Measurements from ENCODE around the gene TOLLIP. TPM values are rescaled to one million over a fixed set of nuclear protein-coding genes. Genes with fewer than 3 reads are reported as not detected.

The TOLLIP gene
- total RNA-seq, 1 donor from 2014 or later, result 71.1 TPM

DNA sequence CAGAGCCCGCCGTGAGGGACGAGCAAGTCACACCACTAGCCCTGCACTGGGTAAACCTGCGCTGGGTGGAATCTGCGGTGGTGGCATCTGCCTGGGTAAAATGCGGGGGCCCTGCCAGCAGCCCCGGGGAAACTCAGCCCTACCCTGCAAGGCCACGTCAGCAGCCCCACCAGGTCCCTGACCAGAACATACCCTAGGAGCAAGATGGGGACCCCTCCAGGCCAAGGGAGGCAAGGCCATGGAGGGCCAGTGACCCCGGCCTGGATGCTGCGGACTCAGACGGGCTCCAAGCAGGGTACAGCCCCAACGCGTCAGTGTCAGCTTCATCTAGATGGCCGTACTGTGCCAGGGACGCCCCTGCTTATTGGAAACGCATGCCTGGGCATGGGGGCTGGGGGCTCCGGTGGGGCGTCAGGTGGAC lies 26.3 kb downstream of the TOLLIP start:
- DNase-seq, result no peak
- no peak for ATAC-seq

DNA sequence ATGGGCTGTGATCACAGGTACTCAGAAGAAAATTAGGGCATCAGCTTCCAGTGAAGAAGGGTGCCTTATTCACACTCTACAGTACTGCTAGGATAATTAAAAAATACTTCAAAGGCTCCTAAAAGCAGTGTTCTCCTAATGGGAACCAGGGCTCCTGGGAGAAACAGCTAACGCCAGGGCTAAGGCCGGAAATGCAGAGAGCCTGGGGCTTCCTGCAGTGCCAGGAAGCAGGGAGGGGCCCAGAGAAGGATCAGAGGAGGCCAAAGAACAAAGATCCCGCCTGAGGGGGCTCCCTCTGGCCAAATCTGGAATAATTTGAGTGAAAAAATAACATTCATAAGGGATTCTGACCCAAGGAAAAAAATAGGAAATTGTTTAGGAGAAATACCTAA lies 27.5 kb downstream of the TOLLIP start:
- Histone ChIP-seq H3K4me1 (peaks cover 8% of the 10 kb centered on the region), H3K27ac (peak overlapping the region; percentile 30), H3K9me3 (no peaks in the 10 kb centered on the region), H3K4me3 (no peak overlapping the region), H3K36me3 (peaks cover 79% of the 10 kb centered on the region), H3K27me3 (no peaks in the 10 kb centered on the region)
- DNase-seq, result no peak
- intact Hi-C loops (cut with DNase I), result no loop called here
- ATAC-seq, result no peak
- TF ChIP-seq, protein P1, sequence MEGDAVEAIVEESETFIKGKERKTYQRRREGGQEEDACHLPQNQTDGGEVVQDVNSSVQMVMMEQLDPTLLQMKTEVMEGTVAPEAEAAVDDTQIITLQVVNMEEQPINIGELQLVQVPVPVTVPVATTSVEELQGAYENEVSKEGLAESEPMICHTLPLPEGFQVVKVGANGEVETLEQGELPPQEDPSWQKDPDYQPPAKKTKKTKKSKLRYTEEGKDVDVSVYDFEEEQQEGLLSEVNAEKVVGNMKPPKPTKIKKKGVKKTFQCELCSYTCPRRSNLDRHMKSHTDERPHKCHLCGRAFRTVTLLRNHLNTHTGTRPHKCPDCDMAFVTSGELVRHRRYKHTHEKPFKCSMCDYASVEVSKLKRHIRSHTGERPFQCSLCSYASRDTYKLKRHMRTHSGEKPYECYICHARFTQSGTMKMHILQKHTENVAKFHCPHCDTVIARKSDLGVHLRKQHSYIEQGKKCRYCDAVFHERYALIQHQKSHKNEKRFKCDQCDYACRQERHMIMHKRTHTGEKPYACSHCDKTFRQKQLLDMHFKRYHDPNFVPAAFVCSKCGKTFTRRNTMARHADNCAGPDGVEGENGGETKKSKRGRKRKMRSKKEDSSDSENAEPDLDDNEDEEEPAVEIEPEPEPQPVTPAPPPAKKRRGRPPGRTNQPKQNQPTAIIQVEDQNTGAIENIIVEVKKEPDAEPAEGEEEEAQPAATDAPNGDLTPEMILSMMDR (IDR thresholded peaks at IDR 0.05), result no peak

More for the DNA sequence above, 26.3 kb downstream of the TOLLIP start:
- Histone ChIP-seq H3K36me3 (peaks cover 80% of the 10 kb centered on the region), H3K27me3 (no peaks in the 10 kb centered on the region), H3K4me3 (no peak overlapping the region), H3K4me1 (peaks cover 8% of the 10 kb centered on the region), H3K27ac (no peak overlapping the region), H3K9me3 (no peaks in the 10 kb centered on the region)
- intact Hi-C loops (cut with DNase I), result no loop called here
- TF ChIP-seq, protein P1 (IDR thresholded peaks at IDR 0.05), result no peak

GRCh38 chr11:1281326-1281973 lies 28.0 kb downstream of the TOLLIP start:
- no peaks in the 10 kb centered on the region for H3K27me3 ChIP-seq
- H3K27ac ChIP-seq, result peak overlapping the region; percentile 30
- DNase-seq, result no peak

DNA sequence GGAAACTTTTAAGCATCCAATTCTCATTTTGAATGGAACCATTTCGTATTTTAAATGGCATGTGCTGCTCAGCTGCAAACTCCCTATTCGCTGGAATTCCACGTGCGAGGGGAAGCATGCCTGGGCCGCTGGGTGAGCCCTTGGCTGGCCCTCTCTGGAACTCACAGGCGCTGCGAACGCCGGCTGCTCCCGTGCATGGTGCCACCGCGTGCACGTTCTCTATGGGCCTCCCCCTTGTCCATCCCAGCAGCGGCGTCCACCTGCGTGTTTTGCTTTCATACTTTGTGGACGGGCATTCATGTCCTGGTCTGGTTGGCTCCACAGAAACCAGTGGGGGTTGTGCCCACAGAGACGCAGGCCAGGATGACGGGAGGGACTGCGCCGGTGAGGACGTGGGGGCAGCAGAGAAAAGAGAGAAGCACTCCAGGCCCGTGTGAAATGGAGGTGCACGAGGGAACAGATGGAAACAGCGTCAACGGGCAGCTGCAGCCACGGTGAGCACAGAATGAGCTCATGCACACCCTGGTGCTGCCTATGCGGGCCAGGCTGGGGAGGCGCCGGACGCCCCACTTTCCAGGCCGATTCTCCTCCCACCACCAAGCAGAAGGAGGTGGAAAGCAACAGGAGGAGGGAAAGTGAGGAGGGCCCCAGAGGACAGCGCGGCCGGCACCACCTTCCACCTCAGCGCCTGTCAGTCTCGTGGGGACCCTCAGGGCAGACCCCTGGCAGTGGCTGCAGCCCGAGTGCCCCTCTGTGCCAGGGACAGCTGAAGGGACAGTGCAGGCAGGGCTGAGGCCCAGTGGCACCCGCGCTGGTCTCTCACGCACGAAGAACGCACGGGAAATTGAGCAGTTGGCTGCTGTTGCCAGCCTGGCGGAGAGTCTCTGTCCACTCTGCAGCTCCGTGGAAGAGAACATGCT lies 29.1 kb downstream of the TOLLIP start:
- DNase-seq, result no peak

More at GRCh38 chr11:1281326-1281973, 28.0 kb downstream of the TOLLIP start:
- no peak overlapping the region for H3K4me3 ChIP-seq
- no peaks in the 10 kb centered on the region for H3K9me3 ChIP-seq
- no peak for ATAC-seq
- intact Hi-C loops (cut with DNase I), result no loop called here
- peaks cover 79% of the 10 kb centered on the region for H3K36me3 ChIP-seq
- H3K4me1 ChIP-seq, result peaks cover 8% of the 10 kb centered on the region
- TF ChIP-seq, protein P1 (IDR thresholded peaks at IDR 0.05), result no peak

GRCh38 chr11:1279674-1280055 lies 29.8 kb downstream of the TOLLIP start:
- Histone ChIP-seq H3K27ac (no peak overlapping the region), H3K36me3 (peaks cover 79% of the 10 kb centered on the region), H3K9me3 (no peaks in the 10 kb centered on the region), H3K27me3 (no peaks in the 10 kb centered on the region), H3K4me1 (peaks cover 8% of the 10 kb centered on the region), H3K4me3 (no peak overlapping the region)
- intact Hi-C loops (cut with DNase I), result no loop called here
- ATAC-seq (no peak), DNase-seq (no peak)
- TF ChIP-seq, protein P1 (IDR thresholded peaks at IDR 0.05), result no peak

More for the DNA sequence above, 29.1 kb downstream of the TOLLIP start:
- ATAC-seq, result no peak
- Histone ChIP-seq H3K36me3 (peaks cover 79% of the 10 kb centered on the region), H3K27ac (no peak overlapping the region), H3K27me3 (no peaks in the 10 kb centered on the region), H3K4me1 (peaks cover 8% of the 10 kb centered on the region), H3K4me3 (no peak overlapping the region), H3K9me3 (no peaks in the 10 kb centered on the region)
- TF ChIP-seq, protein P1 (IDR thresholded peaks at IDR 0.05), result no peak
- intact Hi-C loops (cut with DNase I), result no loop called here

Data from upper lobe of right lung (tissue), 1 donor.